Measurements from ENCODE around the gene KRT13.

Gene KRT13

DNA sequence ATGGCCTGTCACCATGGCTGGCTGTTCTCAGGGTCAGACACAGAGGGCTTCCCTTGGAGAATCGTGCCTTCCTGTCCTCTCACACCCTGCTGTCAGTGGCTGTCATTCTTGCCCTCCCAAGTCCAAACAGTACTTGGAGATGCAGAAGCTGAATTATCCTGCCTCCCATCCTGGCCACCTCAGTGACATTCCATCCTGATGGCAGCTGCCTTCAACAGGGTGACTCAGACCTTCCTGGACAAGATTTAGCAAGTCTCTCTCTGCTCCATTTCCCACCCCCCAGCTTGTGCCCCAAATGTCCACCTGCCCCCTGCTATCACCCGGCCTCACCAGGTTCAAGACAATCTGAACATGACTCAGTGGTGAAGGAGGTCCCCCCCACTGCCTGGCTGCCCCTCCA, 10.9 kb downstream of the KRT13 start:
- DNase-seq (ENCODE audit: low read depth) = no peak

DNA sequence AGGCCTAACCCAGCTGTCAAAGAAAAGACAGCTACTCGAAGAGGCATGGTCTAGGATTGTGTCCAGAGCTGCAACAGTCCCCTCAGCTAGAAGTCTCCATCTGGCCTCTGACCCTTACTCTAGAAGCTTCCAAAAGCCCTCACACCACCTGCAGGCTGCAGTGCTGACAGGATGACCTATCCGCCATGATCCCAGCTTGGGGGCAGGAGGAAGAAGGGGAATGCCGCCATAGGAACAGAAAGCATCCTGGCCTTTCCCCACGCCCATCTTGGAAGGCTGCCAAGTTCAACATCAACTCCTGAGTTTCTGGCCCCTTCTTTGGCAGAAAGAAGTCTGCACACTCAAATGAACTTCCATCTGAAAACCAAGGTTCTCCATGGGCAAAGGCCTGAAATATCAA, 12.6 kb downstream of the KRT13 start:
- DNase-seq (ENCODE audit: low read depth) = no peak

DNA sequence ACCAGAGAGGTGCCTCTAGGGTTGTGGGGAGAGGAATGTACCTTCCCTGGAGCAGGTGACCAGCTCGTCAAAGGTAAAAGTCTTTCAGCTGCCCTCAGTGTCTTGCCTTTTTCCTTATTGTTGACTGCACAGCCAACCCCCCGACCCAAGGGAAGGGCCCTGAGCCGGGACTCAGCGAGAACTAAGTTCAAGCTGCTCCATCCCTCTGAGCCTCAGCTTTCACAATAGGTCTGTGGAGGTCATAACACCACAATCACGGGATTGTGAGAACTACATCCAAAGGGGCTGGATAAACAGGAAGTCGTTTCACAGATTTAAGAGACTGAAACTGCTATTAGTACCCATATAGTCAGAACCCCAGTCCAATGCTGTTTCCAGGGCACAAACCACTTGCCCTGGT, 13.1 kb downstream of the KRT13 start:
- no peak for DNase-seq (ENCODE audit: low read depth)

DNA sequence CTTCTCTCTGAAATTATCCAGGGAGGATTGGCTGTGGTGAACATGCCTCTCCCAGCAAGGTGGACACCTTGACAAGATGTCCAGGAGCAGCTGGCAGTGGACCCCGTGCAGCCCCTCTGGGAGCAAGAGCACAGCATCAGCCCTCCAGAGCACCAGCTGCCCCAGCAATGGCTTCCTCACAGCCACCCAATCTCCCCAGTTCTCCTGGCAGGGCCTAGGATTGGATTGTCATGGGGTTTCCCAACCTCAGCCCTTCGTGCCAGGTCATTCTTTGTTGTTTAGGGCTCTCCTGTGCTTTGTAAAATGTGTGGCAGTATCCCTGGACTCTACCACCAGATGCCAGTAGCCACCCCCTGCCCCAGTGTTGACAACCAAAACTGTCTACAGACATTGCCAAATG, 13.9 kb downstream of the KRT13 start:
- no peak for DNase-seq (ENCODE audit: low read depth)

GRCh38 chr17:41490000-41490990, 15.1 kb downstream of the KRT13 start:
- DNase-seq (ENCODE audit: low read depth) = no peak

- DNase-seq (ENCODE audit: low read depth) = no peak
These were observed 15.9 kb downstream of the KRT13 start, which contains the start of gene KRT36 for GRCh38 chr17:41489531-41489930. Gene KRT36 (minus strand): TSS chr17:41489910. CDS start chr17:41489864, 46 bp downstream.

GRCh38 chr17:41486809-41487530, 18.4 kb downstream of the KRT13 start:
- peak; percentile 3 for DNase-seq (ENCODE audit: low read depth)

DNA sequence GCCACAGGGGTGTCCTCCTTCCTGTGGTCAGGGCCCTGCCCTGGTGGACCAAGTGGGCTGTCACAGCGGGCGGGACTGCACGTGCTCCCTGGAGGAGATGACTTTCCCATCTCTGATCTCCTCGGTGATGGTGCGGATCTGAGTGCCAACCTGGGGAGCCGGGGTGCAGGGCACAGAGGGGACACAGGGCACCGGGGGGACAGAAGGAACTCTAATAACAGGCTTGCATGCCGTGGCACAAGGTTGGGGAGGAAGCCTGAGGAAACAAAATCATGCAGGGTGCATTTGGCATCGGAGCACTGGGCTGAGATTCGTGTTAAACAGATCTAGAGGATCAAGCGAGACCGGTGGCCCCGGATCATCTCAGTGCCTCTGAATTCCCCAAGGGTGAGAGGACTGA, 19.1 kb downstream of the KRT13 start:
- no peak for DNase-seq (ENCODE audit: low read depth)

DNA sequence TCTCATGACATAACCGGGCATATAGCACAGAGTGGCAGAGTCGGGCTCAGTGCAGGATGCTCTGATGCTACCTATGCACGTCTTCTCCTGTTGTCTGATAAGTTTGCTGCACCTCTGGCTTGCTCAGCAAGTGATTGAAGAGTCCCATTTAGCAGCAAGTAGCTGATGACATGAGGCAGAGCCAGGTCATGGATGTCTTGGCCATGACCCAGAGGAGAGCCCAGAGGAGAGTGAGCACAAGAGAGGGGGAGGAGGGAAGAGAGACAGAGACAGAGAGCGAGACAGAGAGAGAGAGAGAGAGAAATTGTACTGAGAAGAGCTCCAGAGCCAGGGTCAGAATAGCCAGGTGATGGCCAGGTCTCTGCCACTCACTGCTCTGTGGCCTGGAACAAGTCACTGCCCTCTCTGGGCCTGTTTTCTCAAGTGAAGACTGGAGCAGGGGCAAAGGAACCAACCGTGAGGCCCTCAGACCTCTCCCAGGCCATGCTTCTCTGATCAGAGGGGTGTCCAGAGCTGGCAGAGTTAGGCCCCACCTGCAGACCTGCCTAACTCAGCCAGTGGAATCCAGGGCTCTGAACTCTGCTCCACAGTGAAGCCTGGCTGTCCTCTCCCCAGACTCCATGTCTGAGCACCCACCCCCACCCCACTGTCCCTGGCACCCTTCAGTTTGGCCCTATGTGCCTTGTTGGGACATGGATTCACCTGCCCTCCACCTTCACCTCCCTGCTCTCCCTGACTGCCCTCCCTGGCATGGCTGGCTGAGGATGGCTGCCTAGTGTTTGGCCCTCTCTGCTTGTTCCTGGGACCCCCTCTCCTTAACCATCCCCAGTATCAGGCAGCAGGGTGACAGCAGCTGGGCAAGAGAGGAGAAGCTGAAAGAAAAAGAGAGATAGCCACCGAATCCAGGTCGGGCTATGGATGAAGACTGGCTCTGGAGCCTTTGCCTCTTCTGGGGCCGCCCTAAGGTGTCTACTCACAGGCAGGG, 20.2 kb downstream of the KRT13 start:
- DNase-seq (ENCODE audit: low read depth) = no peak

DNA sequence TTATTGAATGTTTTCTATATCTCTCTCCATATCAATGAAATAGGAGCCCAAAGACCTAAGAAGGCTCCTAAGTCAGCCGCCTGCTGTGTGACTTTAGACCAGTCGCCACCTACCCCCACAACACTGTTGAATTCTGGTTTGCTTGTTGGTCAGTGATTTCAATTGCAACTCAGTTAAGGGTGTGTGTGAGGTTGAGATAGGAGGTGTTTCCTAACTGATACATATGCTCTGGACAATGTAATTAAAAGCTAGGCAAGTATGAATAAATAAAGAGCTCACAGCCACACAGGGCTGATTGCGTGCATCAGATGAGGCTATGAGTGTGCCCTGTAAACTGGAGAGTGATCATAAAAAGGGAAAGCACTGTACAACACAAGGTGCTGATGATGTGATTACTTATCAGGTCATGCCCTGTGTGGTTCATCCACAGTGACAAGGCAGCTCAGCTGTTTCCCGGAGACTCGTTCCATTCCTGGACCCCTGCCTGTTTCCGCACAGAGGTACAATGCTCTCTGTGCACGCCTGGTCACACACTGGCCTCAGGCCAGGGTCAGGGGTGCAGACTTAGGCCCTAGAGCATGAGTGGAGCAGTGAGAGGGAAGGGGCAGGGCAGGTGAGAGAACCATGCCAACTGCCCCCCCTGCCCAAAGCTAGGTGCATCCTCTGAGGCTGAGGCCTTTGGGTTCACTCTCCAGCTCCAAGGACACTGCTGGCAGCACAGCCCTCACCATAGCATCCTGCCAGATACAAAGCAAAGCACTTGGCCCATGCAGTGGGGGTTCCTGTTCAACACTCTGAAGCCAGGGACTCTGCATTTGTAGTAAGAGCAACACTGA, 21.2 kb downstream of the KRT13 start:
- DNase-seq (ENCODE audit: low read depth) = no peak

- DNase-seq (ENCODE audit: low read depth) = no peak
These were observed 21.9 kb downstream of the KRT13 start for GRCh38 chr17:41483531-41483930.

DNA sequence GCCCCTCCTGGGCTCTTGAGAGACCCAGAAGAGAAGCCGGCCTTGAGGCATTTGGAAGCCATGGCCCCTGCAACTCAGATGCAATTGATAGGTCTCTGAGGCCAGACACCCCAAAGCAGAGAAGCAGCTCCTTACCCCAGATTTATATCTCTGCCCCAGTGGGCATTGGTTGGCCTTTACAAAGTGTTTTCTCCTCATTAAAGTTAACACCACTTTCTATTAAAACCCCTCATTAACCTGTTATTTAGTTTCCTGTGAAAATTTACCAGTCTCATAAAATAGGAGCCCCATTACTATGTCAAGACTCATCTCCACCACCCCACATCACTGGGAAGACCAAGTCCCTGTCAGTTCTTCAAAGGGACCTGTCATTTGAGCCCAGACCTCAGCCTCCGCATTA, 24.4 kb downstream of the KRT13 start, which contains the start of gene KRT35:
Gene KRT35 (minus strand): TSS at position 116 of the 400 bp plus-strand sequence. CDS start 54 bp downstream, at position 62.
- DNase-seq (ENCODE audit: low read depth) = no peak

GRCh38 chr17:41480581-41480980, 24.8 kb downstream of the KRT13 start:
- DNase-seq (ENCODE audit: low read depth) = no peak

GRCh38 chr17:41480136-41480535, 25.3 kb downstream of the KRT13 start:
- DNase-seq (ENCODE audit: low read depth) = no peak

GRCh38 chr17:41478237-41478636, 27.2 kb downstream of the KRT13 start:
- no peak for DNase-seq (ENCODE audit: low read depth)

GRCh38 chr17:41476866-41477815, 28.3 kb downstream of the KRT13 start:
- DNase-seq (ENCODE audit: low read depth) = no peak

- DNase-seq (ENCODE audit: low read depth) = no peak
These were observed 30.0 kb downstream of the KRT13 start for GRCh38 chr17:41475421-41475820.

- DNase-seq (ENCODE audit: low read depth) = no peak
These were observed 30.5 kb downstream of the KRT13 start for GRCh38 chr17:41474863-41475262.

DNA sequence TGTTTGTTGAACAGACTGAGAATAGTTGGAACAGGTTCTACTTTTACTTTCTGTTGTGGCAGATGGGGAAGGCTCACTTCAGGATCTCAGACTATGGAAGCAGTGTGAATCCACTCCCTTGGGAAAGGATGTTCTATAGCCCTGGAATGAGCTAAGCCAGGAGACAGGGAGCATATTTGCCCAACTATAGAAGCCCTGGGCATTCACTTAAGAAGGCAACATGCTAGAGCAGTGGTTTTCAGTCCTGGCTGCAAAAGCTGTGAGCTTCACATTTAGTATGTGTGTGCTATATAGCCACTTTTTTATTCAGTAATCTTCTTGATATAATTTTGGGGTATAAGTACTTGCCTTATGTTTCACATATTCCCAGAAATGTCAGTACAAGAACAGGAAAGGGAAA, 37.1 kb downstream of the KRT13 start:
- DNase-seq (ENCODE audit: low read depth) = no peak

DNA sequence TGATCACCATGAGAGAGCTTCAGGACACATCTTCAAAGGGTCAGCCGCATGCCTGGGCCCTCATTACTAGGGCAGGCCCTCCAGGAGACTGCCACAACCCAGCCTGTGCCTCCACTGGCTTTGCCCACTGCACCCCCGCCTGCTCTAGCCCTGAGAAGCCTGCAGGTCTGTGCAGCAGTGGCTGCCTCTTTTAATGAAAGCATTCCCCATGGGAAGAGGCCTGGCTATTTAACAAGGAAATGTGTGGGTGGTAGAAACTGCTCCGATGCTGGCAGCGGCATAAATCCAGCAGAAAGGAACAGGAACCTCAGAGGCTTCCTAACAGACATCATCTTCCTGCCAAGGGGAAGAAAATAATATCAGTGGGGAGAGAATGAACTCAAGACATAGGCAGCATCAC, 37.9 kb downstream of the KRT13 start:
- no peak for DNase-seq (ENCODE audit: low read depth)
